Hematopoietic multipotent progenitor cell treated with erythropoietin and hydrocortisone succinate and interleukin-3 and kit ligand, for 6 days (in vitro differentiated cells): ENCODE measurements around the gene TAF1C.
A peak's percentile ranks its signal among the peaks of the same experiment; 100 is the strongest.

ENCODE experiments used
- DNase-seq: peaks from one replicate; pipeline ENCODE4 v3.0.0-alpha.2; 2015

The TAF1C gene

DNA sequence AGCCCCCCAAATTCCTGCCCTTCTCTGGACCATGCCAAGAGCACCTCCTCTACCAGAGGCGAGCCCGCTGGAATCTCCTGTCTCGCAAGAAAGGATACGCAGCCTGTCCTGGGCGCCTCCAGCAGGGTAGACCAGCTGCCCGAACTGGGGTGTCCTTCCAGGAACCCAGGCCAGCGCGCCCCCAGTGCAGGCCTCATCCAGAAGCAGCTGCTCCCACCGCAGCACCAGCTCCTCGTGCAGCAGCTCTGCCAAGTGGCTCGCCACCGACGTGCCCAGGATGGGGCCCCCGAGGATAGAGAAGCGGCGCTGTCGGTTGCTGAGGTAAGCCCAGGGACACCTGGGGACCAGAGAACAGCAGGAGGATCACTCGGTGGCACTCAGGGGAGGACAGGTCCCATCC is 4.8 kb downstream of the TAF1C start:
- DNase-seq, result no peak

DNA sequence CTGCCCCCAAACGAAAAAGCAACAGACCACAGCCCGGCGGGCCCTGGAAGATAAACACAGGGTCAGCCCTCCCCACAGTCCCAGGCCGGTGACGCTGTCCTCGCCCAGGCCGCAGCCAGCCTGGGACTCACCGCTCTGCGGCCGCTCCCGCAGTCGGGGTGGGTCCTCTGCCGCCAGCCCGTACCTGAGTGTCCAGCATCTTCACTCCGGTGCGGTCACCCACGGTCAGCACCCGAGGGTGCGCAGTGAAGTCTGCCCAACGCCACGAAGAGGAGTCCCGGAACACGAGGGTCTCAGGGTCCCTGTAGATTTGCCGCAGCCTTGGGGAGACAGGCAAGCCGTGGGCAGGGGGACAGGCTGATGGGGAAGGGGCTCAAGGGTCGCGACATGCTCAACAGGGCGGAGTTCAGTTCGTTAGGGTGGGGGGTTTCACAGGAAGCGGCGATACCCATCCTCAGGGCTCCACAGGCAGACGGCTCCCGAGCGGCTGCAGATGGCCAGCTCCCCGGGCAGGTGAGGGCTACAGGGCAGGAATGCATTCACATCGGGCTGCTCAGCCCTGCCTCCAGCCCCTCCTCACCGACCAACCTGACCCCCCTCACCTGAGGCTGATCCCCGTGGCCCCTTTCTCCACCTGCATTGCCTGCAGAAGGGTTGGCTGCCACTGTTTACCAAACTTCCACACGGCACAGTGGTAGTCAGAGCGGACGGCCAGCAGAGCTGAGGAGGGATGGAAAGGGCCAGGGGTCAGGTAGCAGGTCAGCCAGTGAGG is 5.5 kb downstream of the TAF1C start:
- no peak for DNase-seq

DNA sequence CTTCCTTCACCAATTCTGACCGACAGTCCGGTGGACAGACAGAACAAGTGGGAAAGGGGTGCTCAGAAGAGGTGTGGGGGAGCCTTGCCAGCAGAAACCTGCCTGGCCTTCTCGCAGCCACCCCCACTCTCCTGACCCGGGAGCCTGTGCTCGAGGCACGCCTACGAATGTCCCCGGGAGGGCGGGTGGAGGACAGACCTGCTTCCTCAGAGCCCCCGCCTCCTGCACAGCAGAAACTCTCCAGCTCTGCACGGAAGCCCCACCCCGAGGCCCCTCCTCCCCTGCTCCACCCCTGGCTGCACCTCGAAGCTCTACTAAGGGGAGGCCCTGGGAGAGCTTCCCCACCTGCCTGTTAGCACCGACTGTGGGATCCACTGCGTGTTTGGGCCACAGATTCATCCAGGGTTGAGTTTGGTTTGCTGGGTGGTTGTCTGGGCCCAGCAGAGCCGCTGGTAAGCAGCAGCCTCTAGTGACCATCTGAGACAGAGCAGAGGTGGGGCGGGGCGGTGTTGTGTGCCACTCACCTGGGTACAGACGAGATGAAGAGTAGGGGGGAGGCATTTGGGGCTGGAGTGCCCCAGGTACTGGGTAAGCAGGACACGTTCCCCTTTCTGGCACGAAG is 6.2 kb downstream of the TAF1C start:
- no peak for DNase-seq

DNA sequence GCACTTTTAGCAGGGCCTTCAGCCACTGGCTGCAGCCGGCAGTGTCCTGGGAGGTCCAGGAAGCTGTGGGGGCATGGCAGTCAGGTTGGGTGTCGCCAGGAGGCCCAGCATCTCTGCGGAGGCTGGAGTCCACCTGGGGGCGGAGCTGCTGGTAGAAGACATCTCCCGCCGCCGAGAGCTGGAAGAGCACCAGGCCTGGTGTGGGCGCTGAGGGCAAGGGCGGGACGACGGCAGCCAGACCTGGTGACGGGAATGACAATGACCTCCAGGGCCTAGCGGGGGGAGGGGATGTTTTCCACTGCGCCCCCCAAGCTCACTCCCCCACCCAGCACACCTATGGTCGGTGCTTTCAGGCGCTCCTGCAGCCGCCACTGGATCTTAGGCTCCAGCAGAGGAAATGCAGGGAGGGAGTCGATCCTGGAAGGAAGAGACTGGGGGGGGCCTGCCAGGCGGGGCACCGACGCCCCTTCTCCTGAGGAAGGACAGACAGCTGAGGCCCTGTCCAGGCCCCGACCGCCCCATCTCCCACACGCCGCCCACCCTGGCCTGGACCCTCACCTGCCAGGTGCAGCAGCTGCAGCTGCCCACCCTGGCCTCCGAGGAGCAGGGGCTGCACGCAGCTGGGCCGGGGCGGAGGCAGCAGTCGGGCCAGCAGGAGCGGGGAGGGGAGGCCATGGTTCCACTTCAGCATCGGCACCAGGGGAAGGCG is 7.1 kb downstream of the TAF1C start:
- no peak for DNase-seq

DNA sequence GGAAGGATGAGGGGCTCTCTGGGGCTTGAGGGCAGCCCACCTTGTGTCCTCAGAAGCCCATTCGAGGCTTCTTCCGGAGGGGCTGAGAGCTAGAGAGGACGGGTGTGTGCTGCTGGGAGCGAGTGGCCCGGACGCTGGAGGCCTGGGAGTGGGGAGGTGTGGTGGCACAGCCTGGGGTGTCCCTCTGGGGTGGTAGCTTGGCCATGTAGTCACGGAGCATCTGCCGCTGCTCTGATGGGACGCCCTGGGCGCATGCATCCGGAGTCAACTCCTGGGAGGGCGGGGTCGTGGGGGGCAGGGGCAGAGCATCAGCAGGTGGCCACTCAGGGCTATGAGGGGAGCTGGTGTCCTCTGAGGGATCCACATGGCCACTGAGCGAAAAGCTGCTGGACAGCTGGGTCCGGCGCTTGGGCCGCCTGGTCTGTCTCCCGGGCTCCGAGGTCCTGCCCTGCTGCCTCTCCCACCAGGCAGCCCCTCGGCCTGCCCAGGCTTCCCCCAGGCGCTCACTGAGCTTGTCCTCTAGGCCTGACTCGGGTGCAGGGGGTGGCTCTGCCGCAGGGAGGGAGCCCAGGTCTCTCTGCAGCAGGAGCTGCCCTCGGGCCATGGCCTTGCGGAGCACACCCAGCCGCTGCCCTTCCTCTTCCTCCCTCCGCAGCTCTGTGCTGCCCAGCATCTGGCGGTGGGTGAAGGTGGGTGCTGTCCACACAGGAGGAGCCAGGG is 7.8 kb downstream of the TAF1C start:
- DNase-seq, result no peak

DNA sequence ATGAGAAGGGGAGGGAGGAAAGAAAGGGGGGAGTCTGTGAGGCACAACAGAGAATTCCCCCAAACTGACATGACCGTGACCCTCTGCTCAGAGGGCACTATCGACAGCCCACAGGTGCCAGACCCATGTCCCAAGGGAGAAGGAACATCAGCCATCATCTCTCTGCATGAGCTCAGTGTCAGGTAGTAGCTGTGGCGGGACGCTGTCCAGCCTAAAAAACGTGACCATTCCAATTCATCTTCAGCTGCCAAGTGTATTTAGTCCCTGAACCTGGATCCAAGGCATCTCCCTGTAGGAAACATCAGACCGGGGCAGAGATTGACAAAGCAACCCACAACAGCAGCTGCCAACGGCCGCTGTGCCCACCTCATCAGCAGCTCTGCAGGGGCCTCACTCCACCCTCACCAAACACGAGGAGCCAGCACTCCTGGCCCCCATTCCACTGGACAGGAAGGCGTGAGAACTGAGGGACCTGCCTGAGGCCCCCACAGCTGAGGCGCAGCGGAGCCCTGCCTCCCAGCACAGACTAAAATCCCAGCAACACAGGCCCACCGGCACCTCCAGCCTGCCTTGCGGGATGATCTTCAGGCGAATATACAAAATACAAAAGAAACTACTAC is 8.6 kb downstream of the TAF1C start:
- no peak for DNase-seq

DNA sequence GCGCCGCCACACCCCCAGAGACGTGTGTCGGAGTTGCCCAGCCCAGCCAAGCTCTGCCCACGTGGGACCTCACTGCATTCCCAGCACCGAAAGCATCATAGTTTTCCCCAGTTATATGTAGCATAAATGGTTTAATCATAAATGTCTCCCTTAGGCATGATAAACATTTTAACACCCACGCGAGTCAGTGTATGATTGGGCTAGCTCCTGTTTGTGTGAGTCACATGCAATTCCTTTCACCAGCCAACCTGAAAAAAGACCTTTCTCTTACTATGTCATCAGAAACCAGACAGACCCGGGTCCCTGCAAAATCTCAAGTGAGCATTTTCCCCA is 9.2 kb downstream of the TAF1C start:
- DNase-seq, result no peak

DNA sequence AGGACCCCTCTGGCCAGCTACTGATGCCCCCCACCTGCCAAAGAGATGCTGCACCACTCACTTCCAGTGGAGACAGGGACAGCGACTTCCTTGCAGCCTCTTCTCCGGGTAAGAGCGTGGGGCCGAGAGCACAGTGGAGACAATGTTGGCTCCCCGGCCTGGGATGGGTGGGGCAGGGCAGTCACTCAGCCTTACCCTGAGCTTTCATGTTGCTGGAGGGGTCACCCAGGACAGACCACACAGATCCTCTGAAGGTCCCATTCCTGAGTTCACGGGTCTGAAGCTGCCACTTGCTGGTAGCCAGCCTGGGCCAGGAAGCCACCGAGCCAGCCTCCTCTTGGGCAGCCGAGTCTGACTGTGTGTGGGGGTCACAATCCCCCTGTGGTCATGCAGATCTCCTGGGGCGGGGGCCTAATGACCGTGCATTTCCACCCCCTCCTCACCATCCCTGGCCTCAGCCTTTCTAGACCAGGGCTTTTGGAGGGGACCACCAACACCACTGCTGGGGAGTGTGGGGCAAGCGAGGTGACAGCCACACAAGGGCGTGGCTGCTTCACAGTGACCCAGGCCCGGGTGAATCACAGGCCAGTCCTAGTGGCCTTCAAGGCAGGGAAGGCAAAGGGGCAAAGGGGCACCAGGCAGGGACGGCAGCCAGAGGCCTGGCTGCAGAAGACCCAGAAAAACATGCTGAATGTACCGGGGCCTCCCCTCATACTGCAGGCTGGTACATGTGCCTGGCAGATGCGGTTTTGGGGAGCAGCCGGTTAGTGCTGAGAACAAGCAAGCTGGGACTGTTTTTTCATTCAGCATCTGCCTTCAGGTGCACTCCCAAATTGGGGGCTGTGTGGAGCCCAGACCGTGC is 10.4 kb downstream of the TAF1C start:
- DNase-seq, result no peak

DNA sequence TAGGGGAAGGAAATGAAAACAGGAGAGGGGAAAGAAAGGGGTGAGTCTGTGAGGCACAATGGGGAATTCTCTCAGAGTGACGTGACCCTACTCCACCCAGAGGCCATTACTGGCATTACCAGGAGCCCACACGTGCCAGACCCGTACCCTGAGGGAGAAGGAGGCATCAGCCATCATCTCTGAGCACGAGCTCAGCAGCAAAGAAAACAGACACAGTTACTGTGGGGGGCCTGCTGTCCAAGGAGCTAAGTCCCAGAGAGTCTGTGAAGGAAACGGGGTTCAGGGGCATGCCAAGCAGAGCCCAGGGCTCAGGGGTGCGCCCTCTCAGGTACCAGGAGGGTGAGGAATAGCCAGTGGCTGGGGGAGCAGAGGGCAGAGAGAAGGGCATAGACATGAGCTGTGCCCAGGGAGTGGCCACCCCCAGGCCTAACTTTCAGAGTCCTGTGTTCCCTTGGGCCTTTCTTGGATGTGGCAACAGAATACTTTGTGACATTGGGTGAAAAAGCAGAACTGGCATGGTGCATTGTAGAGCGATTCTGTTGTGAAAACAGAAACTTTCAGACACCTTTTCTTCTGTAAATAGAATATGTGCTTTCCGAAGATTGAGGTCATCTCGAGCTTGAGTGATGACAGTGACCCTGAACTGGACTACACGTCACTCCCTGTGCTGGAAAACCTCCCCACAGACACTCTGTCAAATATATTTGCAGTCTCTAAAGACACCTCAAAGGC is 11.3 kb downstream of the TAF1C start:
- peak; percentile 74 for DNase-seq

DNA sequence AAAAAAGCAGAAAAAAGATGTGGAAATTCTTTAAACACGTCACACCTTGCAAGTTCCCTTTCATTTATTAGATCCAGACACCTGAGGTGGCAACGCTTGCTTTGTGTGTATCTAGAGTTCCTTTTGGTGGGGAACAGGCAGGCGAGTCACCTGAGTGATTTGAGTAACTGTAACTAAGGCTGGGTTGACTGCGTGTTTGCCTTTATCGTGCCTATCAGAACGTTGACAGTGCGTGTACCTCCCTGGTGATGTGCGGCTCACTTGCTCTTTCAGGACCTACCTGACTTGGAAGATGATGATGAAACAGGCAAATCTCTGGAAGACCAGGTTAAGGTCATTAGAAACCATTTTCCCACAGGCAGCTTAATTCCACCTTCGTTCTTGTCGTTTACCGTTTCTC is 12.5 kb downstream of the TAF1C start:
- DNase-seq, result no peak

DNA sequence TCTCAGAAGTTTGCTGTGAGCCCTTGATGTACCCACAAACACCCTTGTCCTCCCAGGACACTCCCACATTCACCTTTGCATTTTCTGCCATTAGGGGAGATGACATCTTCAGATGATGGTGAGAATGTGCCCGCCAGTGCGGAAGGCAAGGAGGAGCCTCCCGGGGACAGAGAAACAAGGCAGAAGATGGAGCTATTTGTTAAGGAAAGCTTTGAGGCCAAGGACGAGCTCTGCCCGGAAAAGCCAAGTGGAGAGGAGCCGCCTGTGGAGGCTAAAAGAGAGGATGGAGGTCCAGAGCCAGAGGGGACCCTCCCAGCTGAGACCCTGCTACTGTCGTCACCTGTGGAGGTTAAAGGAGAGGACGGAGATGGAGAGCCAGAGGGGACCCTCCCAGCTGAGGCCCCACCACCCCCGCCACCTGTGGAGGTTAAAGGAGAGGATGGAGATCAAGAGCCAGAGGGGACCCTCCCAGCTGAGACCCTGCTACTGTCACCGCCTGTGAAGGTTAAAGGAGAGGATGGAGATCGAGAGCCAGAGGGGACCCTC is 17.0 kb downstream of the TAF1C start:
- no peak for DNase-seq

DNA sequence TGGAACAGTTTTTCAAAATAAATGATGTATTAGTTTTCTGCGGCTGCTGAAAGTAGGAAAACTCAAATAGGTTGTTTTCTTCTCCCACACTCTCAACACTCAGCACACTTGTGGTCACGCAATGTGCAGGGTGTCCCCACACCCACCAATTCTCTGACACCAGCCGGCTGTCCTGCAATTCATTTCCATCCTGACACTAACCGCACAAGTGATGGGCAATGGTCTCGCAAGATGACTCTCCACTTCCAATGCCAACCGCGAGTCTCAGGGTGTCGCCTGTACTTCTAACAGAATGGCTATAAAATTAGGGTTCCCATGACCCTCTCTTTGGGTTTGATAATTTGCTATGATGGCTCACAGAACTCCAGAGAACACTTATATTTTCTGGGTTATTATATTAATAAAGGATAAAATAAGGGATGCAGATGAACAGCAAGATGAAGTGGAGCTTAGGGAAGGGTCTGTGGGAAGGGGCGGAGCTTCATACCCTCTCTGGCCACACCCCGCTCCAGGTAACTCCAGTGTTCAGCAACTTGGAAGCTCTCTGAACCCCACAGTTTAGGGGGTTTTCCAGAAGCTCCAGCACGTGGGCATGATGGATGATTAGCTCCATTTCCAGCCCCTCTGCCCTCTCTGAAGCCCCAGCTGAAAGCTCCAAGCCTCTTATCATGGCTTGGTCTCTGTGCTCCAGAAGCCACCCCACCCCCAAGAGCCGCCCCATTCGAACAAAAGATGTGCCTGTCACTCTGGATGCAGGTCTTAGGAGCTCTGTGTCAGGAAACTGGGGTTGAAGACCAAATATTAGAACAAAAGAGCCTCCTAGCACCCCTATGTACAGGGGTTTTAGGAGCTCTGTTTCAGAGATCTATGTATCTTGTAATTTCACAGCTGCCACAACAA is 19.8 kb downstream of the TAF1C start:
- DNase-seq, result no peak

DNA sequence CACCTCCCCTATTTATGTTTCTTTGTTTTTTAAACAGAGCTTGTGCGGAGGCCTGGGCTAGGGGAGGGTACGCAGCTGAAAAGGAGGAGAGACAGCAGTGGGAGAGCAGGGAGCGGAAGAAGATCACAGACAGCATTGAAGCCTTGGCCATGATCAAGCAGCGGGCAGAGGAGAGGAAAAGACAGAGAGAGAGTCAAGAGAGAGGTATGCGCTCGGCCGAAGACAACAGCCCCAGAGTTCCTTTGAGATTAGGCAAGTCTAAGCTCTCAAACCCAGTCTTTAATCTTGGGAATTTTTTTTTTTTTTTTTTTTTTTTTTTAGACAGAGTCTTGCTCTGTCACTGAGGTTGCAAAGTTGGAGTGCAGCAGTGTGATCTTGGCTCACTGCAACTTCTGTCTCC is 21.1 kb downstream of the TAF1C start:
- DNase-seq, result no peak

DNA sequence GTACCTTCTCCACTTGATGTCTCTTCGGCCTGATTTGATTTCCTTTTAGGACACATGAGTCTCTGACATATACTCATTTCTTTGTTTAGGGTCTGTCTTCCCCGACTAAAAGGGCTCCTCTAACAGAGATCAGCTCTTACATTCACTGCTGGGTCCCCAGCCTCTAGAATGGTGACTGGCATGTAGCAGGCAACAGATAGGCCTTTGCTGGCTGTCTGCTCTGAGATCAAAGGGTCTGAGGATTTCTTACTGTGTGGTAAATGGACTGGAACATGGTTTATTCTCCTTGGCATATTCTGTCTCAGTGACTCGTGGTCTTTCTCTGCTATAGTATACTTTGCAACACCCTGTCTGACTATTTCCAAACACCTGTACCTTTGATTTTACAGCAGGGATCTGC is 25.1 kb downstream of the TAF1C start:
- DNase-seq, result no peak

DNA sequence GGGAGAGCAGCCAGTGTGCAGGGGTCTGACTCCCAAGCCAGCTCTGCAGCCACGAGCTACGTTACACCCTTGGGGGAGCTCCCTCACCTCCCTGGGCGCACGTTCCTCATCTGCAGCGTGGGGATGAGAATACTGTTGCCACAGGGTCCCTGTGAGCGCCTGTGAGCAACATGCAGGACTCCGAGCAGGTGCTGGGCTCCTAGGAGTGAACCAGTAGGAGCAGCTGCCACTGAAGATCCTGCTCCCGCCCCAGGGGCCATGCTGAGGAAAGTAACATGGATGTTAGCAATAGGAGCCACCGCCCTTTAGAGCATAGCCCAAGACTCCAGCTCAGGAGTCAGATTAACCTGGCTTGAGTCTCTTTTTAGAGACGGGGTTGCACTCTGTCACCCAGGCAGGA is 25.8 kb downstream of the TAF1C start:
- no peak for DNase-seq

DNA sequence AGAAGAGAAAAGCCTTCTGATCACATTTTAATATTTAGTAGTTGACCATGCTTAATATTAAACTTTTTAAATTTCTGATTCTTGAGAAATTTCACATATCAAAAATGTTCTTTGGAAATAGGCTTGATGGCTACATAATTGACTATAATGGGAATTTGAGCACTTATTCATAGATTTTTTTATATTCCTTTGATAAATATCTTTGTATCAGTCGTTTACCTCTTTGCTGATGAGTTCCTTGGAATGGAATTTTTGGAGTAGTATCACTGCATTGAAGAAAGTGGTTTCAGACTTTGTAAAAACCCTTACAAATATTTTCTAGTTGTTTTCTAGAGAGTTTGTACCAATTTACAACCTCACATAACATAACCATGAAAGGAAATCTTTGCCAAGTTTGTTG is 27.1 kb downstream of the TAF1C start:
- DNase-seq, result no peak

DNA sequence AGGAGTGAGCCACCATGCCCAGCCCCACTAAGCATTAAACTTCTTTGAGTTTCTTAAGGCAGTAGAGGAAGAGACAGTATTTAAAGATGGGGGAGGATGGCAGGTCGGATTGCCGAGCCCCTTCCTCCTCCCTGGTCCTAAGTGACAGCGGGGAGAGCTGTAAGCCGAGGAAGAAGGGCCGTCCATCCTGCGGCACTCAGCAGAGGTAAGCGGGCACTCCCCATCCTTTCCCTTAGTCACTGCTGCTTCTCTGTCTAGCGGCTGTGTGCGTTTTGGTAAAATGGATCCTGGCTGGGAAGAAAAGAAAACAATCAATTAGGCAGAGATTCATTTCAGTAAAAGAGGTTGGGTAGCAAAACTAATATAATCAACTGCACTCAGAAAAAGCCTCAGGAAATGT is 27.9 kb downstream of the TAF1C start:
- DNase-seq, result no peak

DNA sequence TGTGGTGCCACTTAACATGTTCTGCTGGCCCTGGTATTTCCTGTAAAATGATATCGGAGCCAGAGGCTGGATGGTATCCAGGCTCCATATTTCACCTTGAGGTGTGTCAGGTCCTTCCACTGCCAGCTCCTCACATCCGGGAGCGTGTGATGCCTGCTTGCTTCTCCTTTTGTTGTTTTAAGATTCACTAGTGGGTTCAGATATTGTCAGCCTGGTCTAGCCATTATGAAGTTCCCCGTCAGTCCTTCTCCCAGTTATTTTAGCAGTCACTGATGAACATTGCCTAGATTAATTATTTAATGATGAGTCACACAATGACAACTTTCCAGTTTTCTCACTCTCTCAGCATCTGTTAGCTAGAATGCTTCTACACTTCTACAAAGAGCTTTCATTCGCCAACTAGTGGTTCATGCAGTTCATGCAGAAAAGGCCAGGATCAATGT is 30.5 kb downstream of the TAF1C start:
- peak; percentile 63 for DNase-seq

DNA sequence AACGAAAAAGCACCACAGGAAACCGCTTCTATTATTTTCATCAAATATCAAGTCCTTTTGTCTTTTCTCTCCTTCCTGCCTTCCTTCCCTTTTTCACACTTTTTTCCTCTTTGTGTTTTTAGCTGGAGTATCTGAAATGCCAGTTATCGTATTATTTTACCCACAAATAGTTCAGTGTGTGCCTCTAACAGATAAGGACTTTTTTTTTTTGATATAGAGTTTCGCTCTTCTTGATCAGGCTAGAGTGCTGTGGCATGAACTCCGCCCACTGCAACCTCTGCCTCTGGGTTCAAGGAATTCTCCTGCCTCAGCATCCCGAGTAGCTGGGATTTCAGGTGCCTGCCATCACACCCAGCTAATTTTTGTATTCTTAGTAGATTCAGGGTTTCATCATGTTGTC is 31.1 kb downstream of the TAF1C start:
- DNase-seq, result peak; percentile 74

DNA sequence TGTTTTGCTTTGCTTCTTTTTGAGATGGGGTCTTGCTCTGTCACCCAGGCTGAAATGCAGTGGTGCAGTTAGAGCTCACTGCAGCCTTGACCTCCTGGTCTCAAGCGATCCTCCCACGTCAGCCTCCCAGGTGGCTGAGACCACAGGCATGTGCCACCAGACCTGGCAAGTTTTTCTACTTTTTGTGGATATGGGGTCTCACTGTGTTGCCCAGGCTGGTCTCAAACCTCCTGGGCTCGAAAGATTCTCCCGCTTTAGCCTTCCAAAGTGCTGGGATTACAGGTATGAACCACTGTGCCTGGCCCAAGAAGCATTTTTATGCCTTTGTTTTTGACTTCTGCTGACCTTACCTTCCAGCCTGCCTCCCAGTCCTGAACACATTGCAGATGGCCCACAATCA is 31.6 kb downstream of the TAF1C start:
- no peak for DNase-seq
